Fibroblast of mammary gland (primary cell): ENCODE results near the gene CHCT1.
"Not testable (repeated sequence)": the region's sequence is repeated elsewhere in the genome, so short reads cannot be mapped to it uniquely, and the experiment has no call there.

Experiments
- DNase-seq: peaks from one replicate; pipeline ENCODE4 v3.0.0-alpha.2; 2010; ENCODE audit warnings: low read depth
- H3K4me3 ChIP-seq: 2 replicates; pipeline ENCODE4 v1.5.1; 2011; ENCODE audit warnings: low read depth, mild to moderate bottlenecking, low read length, moderate library complexity; ENCODE audit not compliant: control insufficient read depth
- TF ChIP-seq, protein P1 (sequence below): conservative IDR thresholded peaks from 2 replicates; pipeline ENCODE4 v1.5.1; 2011; ENCODE audit warnings: low read depth, low read length, inconsistent platforms; ENCODE audit not compliant: control insufficient read depth, insufficient read depth

CHCT1 gene

DNA sequence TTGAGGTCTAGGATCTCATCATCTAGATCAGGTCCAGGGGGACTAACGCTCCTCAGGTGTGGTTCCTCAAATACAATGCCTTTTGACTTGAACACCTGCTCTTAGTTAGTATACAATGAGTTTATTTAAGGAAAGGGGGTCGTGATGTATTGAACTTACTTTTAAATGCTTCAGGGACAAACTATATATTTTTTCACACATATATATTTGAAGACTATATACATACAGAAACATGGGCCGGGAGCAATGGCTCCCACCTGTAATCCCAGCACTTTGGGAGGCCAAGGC is 18.8 kb upstream of the CHCT1 start:
- no peak for DNase-seq
- TF ChIP-seq, protein P1, sequence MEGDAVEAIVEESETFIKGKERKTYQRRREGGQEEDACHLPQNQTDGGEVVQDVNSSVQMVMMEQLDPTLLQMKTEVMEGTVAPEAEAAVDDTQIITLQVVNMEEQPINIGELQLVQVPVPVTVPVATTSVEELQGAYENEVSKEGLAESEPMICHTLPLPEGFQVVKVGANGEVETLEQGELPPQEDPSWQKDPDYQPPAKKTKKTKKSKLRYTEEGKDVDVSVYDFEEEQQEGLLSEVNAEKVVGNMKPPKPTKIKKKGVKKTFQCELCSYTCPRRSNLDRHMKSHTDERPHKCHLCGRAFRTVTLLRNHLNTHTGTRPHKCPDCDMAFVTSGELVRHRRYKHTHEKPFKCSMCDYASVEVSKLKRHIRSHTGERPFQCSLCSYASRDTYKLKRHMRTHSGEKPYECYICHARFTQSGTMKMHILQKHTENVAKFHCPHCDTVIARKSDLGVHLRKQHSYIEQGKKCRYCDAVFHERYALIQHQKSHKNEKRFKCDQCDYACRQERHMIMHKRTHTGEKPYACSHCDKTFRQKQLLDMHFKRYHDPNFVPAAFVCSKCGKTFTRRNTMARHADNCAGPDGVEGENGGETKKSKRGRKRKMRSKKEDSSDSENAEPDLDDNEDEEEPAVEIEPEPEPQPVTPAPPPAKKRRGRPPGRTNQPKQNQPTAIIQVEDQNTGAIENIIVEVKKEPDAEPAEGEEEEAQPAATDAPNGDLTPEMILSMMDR = no peak
- no peak overlapping the region for H3K4me3 ChIP-seq

DNA sequence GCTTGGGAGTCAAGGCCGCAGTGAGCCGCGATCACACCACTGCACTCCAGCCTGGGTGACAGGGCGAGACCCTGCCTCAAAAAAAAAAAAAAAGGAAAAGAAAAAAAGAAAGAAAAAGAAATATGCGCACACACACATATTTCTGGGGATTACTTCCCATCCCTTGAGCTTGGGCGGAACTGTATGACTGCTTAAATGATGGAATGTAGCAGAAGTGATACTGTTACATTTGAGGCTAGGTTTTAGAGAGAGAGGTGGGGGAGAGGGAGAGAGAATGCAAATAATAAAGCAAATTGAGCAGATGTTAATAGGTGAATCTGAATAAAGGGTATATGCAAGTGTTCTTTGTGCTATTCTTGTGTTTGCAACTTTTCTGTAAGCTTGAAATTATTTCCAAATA is 18.3 kb upstream of the CHCT1 start:
- H3K4me3 ChIP-seq = no peak overlapping the region
- DNase-seq = no peak
- TF ChIP-seq, protein P1 = no peak

- TF ChIP-seq, protein P1 = no peak
- H3K4me3 ChIP-seq = no peak overlapping the region
- no peak for DNase-seq
Observed at GRCh38 chr17:60406887-60407286, 15.4 kb upstream of the CHCT1 start.

GRCh38 chr17:60410001-60410400 is 12.3 kb upstream of the CHCT1 start:
- DNase-seq = no peak
- no peak overlapping the region for H3K4me3 ChIP-seq
- TF ChIP-seq, protein P1 = no peak

- no peak overlapping the region for H3K4me3 ChIP-seq
- TF ChIP-seq, protein P1 = no peak
Observed at GRCh38 chr17:60412701-60413100, 9.6 kb upstream of the CHCT1 start.

GRCh38 chr17:60415146-60415545 is 7.1 kb upstream of the CHCT1 start:
- TF ChIP-seq, protein P1 = no peak
- no peak for DNase-seq
- H3K4me3 ChIP-seq = no peak overlapping the region

More at GRCh38 chr17:60412701-60413100, 9.6 kb upstream of the CHCT1 start:
- DNase-seq = no peak

GRCh38 chr17:60416368-60416925 is 5.8 kb upstream of the CHCT1 start:
- H3K4me3 ChIP-seq = no peak overlapping the region
- TF ChIP-seq, protein P1 = no peak
- DNase-seq = no peak

- DNase-seq, H3K4me3 ChIP-seq: not testable (repeated sequence)
Observed at GRCh38 chr17:60419003-60419402, 3.3 kb upstream of the CHCT1 start.

DNA sequence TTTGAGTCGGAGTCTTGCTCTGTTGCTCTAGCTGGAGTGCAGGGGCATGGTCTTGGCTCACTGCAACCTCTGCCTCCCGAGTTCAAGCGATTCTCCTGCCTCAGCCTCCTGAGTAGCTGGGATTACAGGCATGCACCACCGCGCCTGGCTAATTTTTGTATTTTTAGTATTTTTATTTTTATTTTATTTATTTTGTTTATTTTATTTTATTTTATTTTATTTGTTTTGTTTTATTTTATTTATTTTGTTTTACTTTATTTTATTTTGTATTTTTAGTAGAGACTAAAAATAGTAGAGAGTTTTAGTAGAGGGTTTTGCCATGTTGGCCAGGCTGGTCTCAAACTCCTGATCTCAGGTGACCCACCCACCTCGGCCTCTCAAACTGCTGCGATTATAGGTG is 2.4 kb upstream of the CHCT1 start:
- not testable (repeated sequence) for H3K4me3 ChIP-seq, DNase-seq
